Measurements from ENCODE around the gene ELL2.

The ELL2 gene

DNA sequence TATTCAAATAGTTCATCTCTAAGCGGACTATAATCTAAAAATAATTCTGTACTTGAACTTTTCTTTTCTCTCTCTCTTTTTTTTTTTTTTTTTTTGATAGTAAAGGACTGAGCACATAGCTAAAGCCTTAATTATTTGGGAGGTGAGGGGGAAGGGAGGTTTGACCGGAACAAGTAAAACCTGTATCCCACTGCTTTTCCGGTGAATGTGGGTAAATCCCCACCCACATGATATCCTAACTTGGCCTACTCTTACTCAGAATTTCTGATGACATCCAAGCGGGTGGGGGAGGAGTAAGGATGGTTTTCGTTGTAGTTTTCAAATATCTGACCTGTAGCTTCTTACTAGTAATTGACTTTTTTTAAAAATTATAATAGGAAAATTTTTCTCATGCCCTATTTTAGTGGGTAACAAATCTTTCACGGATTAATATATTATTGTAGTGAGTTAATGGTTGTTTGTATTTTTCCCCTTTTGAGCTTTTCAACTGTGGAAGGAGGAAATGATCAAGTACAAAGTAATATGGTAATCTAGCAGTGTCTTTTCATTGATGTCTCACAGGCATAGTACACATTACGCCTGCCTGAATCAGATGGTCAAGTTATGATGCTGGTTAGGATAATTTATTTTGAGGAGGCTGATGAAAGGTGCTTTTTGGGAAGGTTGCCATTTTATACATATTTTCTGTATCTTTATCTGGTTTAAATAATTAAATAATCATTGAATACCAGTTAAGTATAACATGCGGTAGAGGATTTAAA is 2.2 kb upstream of the ELL2 start:
- H3K79me2 ChIP-seq = no peaks in the 10 kb centered on the region
- no peak overlapping the region for H2AFZ ChIP-seq
- no peak overlapping the region for H3K9ac ChIP-seq
- no peaks in the 10 kb centered on the region for H3K27me3 ChIP-seq (ENCODE audit: control insufficient read depth, insufficient read depth, low read length)
- no peak overlapping the region for H3K4me2 ChIP-seq (ENCODE audit: low read length)
- no peaks in the 10 kb centered on the region for H3K4me1 ChIP-seq
- TF ChIP-seq, protein P1, sequence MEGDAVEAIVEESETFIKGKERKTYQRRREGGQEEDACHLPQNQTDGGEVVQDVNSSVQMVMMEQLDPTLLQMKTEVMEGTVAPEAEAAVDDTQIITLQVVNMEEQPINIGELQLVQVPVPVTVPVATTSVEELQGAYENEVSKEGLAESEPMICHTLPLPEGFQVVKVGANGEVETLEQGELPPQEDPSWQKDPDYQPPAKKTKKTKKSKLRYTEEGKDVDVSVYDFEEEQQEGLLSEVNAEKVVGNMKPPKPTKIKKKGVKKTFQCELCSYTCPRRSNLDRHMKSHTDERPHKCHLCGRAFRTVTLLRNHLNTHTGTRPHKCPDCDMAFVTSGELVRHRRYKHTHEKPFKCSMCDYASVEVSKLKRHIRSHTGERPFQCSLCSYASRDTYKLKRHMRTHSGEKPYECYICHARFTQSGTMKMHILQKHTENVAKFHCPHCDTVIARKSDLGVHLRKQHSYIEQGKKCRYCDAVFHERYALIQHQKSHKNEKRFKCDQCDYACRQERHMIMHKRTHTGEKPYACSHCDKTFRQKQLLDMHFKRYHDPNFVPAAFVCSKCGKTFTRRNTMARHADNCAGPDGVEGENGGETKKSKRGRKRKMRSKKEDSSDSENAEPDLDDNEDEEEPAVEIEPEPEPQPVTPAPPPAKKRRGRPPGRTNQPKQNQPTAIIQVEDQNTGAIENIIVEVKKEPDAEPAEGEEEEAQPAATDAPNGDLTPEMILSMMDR (IDR thresholded peaks at IDR 0.05) = no peak
- H3K4me3 ChIP-seq (ENCODE audit: low read depth, low read length) = no peak overlapping the region
- H3K36me3 ChIP-seq (ENCODE audit: control insufficient read depth, insufficient read depth, low read length) = no peaks in the 10 kb centered on the region
- H3K27ac ChIP-seq = no peak overlapping the region
- H3K9me3 ChIP-seq (ENCODE audit: control insufficient read depth, low read length) = no peaks in the 10 kb centered on the region

DNA sequence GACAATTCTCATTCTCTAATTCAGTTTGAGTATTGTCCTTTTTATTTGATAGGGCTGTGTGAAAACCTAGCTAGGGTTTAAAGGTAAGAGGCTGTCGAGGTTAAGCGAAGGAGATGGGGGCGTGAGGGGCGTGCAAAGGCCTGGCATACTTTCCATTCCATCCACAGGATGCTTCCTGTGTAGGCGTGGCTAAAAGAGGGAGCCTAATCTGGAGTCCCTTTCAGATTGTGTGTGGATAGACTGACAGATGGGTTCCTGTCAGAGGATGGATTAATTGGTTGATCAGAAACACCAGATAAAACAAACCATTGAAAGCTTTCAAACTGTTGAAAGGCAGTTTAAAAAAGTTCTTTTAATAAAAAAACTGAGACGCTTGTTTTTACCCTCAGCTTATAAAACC is 1.1 kb upstream of the ELL2 start:
- Histone ChIP-seq H3K27me3 (ENCODE audit: control insufficient read depth, insufficient read depth, low read length) (no peaks in the 10 kb centered on the region), H2AFZ (peak overlapping the region; percentile 93), H3K79me2 (peaks cover 9% of the 10 kb centered on the region), H3K4me3 (ENCODE audit: low read depth, low read length) (no peak overlapping the region), H3K36me3 (ENCODE audit: control insufficient read depth, insufficient read depth, low read length) (no peaks in the 10 kb centered on the region), H3K9ac (no peak overlapping the region), H3K27ac (peak overlapping the region; percentile 94), H3K4me1 (peaks cover 3% of the 10 kb centered on the region), H3K4me2 (ENCODE audit: low read length) (no peak overlapping the region), H3K9me3 (ENCODE audit: control insufficient read depth, low read length) (no peaks in the 10 kb centered on the region)
- TF ChIP-seq, protein P1 (IDR thresholded peaks at IDR 0.05) = no peak

GRCh38 chr5:95962475-95962773 is 773 bp upstream of the ELL2 start:
- no peaks in the 10 kb centered on the region for H3K9me3 ChIP-seq (ENCODE audit: control insufficient read depth, low read length)
- H3K36me3 ChIP-seq (ENCODE audit: control insufficient read depth, insufficient read depth, low read length) = no peaks in the 10 kb centered on the region
- TF ChIP-seq, protein P1 (IDR thresholded peaks at IDR 0.05) = no peak
- H3K27ac ChIP-seq = peak overlapping the region; percentile 94
- H3K9ac ChIP-seq = no peak overlapping the region
- peak overlapping the region; percentile 70 for H3K4me3 ChIP-seq (ENCODE audit: low read depth, low read length)
- no peaks in the 10 kb centered on the region for H3K27me3 ChIP-seq (ENCODE audit: control insufficient read depth, insufficient read depth, low read length)
- peak overlapping the region; percentile 93 for H2AFZ ChIP-seq
- peaks cover 3% of the 10 kb centered on the region for H3K4me1 ChIP-seq
- H3K79me2 ChIP-seq = peaks cover 9% of the 10 kb centered on the region
- H3K4me2 ChIP-seq (ENCODE audit: low read length) = peak overlapping the region; percentile 92

- Histone ChIP-seq H3K9ac (peak overlapping the region; percentile 87), H3K27ac (peak overlapping the region; percentile 94), H3K79me2 (peaks cover 9% of the 10 kb centered on the region), H3K9me3 (ENCODE audit: control insufficient read depth, low read length) (no peaks in the 10 kb centered on the region), H3K36me3 (ENCODE audit: control insufficient read depth, insufficient read depth, low read length) (no peaks in the 10 kb centered on the region), H3K4me2 (ENCODE audit: low read length) (peak overlapping the region; percentile 92), H3K4me1 (peaks cover 3% of the 10 kb centered on the region), H3K27me3 (ENCODE audit: control insufficient read depth, insufficient read depth, low read length) (no peaks in the 10 kb centered on the region), H2AFZ (peak overlapping the region; percentile 93), H3K4me3 (ENCODE audit: low read depth, low read length) (peak overlapping the region; percentile 70)
- TF ChIP-seq, protein P1 (IDR thresholded peaks at IDR 0.05) = peak; percentile 76
These were observed 709 bp downstream of the ELL2 start for GRCh38 chr5:95960667-95961616.

Data from parathyroid adenoma (tissue), 2 donors.